GM12892 (cell line): ENCODE measurements around the gene OOSP1.

ENCODE experiments used
- POLR2A ChIP-seq: IDR thresholded peaks from 2 replicates; pipeline ENCODE4 v1.6.1; 2011; ENCODE audit warnings: low read depth, low read length, control low read depth
- POLR2AphosphoS5 ChIP-seq: IDR thresholded peaks from 2 replicates; pipeline ENCODE4 v1.6.1; 2011; ENCODE audit warnings: low read depth, low read length, control low read depth

DNA sequence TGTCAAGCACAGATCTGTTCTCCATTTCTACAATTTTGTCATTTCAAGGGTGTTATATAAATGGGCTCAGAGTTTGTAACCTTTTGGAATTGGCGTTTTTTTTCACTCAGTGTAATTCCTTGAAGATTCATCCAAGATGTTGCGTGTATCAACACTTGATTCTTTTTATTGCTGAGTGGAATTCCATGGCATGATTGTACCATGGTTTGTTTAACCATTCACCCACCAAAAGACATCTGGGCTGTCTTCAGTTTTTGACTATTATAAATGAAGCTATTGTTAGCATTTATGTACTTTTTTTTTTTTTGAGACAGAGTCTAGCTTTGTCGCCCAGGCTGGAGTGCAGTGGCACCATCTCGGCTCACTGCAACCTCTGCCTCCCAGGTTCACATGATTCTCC, 2.9 kb downstream of the OOSP1 start:
- TF ChIP-seq POLR2AphosphoS5 (no peak), POLR2A (no peak)
